GM12892 (cell line): Measurements from ENCODE around the gene EPOP.

Experiments used
- POLR2A ChIP-seq: IDR thresholded peaks from 2 replicates; pipeline ENCODE4 v1.6.1; 2011; ENCODE audit warnings: low read depth, low read length, control low read depth
- TAF1 ChIP-seq: IDR thresholded peaks from 2 replicates; pipeline ENCODE4 v1.6.1; 2011; ENCODE audit warnings: low read depth, mild to moderate bottlenecking, control low read depth, low read length, borderline replicate concordance

DNA sequence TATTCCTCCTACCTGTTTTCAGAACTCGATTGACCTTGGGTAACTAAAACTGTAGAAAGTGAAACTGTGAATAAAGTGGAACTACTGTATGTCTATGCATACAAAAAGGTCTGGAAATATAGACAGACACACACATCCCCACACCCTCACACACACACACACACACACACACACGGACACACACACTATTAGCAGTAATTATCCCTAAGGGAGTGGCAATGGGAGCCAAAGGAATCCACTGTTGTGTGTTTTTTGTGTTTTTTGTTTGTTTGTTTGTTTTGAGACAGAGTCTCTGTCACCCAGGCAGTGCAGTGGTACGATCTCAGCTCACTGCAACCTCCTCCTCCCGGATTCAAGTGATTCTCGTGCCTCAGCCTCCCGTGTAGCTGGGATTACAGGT is 42.4 kb downstream of the EPOP start:
- TF ChIP-seq POLR2A, result no peak
- no peak for TF ChIP-seq TAF1
